ENCODE data around the gene PRR12.

DNA sequence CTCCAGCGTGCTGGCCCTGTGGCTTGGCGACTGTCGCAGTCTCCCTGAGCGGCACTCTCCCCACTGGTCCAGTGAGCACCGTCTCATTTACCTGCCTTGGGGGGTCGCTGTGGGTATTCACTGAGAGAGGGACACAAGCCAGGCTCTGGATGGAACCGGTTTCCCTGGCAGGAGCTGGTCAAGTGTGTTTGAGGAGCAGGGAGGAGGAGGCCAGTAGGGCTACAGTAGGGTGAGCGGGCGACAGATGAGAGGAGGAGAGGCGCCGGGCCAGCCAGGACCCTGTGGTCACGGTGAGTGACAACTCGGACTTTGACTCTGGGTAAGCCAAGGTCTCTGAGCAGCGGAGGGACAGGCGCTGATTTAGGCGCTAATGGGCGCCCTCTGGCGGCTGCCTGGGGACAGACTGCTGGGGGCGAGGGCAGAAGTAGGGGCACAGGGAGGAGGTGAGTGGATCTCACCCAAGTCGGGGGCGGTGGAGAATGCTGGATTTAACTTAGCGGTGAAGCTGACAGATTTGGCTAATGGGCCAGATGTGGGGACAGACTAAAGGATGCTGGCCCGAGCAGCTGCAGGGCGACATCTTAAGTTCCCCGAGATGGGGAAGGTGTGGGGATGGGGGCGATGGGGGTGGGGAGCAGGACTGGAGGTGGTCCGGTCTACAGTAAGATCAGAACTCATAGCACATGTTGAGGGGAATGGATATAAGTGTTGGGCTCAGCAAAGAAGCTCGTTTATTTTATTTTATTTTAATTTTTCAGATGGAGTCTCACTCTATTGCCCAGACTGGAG lies 81.3 kb downstream of the PRR12 start:
- TF ChIP-seq POLR2A (IDR thresholded peaks at IDR 0.05): no peak
- TF ChIP-seq, protein P1, sequence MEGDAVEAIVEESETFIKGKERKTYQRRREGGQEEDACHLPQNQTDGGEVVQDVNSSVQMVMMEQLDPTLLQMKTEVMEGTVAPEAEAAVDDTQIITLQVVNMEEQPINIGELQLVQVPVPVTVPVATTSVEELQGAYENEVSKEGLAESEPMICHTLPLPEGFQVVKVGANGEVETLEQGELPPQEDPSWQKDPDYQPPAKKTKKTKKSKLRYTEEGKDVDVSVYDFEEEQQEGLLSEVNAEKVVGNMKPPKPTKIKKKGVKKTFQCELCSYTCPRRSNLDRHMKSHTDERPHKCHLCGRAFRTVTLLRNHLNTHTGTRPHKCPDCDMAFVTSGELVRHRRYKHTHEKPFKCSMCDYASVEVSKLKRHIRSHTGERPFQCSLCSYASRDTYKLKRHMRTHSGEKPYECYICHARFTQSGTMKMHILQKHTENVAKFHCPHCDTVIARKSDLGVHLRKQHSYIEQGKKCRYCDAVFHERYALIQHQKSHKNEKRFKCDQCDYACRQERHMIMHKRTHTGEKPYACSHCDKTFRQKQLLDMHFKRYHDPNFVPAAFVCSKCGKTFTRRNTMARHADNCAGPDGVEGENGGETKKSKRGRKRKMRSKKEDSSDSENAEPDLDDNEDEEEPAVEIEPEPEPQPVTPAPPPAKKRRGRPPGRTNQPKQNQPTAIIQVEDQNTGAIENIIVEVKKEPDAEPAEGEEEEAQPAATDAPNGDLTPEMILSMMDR (IDR thresholded peaks at IDR 0.05): peak; percentile 80 to 95 (median 88)
